Measurements from ENCODE around the gene IL26.
A peak's percentile ranks its signal among the peaks of the same experiment; 100 is the strongest.
"Not testable (repeated sequence)": the region's sequence is repeated elsewhere in the genome, so short reads cannot be mapped to it uniquely, and the experiment has no call there.

IL26 gene

GRCh38 chr12:68240079-68240478, 14.5 kb upstream of the IL26 start:
- no peak for DNase-seq (ENCODE audit: low read depth in 2 of 2)

GRCh38 chr12:68239309-68239982, 13.8 kb upstream of the IL26 start:
- no peak for DNase-seq (ENCODE audit: low read depth in 2 of 2)

- no peak for DNase-seq (ENCODE audit: low read depth in 2 of 2)
Measured at GRCh38 chr12:68237619-68238018, 12.0 kb upstream of the IL26 start.

- no peak for DNase-seq (ENCODE audit: low read depth in 2 of 2)
Measured at GRCh38 chr12:68237078-68237477, 11.5 kb upstream of the IL26 start.

GRCh38 chr12:68236421-68237059, 10.9 kb upstream of the IL26 start:
- no peak for DNase-seq (ENCODE audit: low read depth in 2 of 2)

GRCh38 chr12:68235576-68235975, 10.0 kb upstream of the IL26 start:
- DNase-seq (ENCODE audit: low read depth in 2 of 2): no peak

GRCh38 chr12:68234140-68234539, 8.5 kb upstream of the IL26 start:
- DNase-seq (ENCODE audit: low read depth in 2 of 2): no peak

- DNase-seq (ENCODE audit: low read depth in 2 of 2): no peak
Measured at GRCh38 chr12:68233498-68233897, 7.9 kb upstream of the IL26 start.

- DNase-seq (ENCODE audit: low read depth in 2 of 2): no peak
Measured at GRCh38 chr12:68231691-68232090, 6.1 kb upstream of the IL26 start.

GRCh38 chr12:68231229-68231628, 5.6 kb upstream of the IL26 start:
- no peak for DNase-seq (ENCODE audit: low read depth in 2 of 2)

GRCh38 chr12:68229956-68230355, 4.3 kb upstream of the IL26 start:
- DNase-seq (ENCODE audit: low read depth in 2 of 2): no peak

GRCh38 chr12:68227356-68227755, 1.7 kb upstream of the IL26 start:
- DNase-seq (ENCODE audit: low read depth in 2 of 2): no peak

- DNase-seq (ENCODE audit: low read depth in 2 of 2): no peak
Measured at GRCh38 chr12:68224613-68225285, 861 bp downstream of the IL26 start.

GRCh38 chr12:68223067-68223747, 2.4 kb downstream of the IL26 start:
- DNase-seq (ENCODE audit: low read depth in 2 of 2): peak; percentile 21 to 53

- no peak for DNase-seq (ENCODE audit: low read depth in 2 of 2)
Measured at GRCh38 chr12:68222326-68222725, 3.3 kb downstream of the IL26 start.

- DNase-seq (ENCODE audit: low read depth in 2 of 2): no peak
Measured at GRCh38 chr12:68221497-68221896, 4.1 kb downstream of the IL26 start.

- DNase-seq (ENCODE audit: low read depth in 2 of 2): no peak
Measured at GRCh38 chr12:68210875-68211274, 14.7 kb downstream of the IL26 start.

- not testable (repeated sequence) for DNase-seq (ENCODE audit: low read depth in 2 of 2)
Measured at GRCh38 chr12:68209048-68209728, 16.4 kb downstream of the IL26 start.

GRCh38 chr12:68207276-68207675, 18.3 kb downstream of the IL26 start:
- DNase-seq (ENCODE audit: low read depth in 2 of 2): no peak

GRCh38 chr12:68206446-68206845, 19.2 kb downstream of the IL26 start:
- DNase-seq (ENCODE audit: low read depth in 2 of 2): no peak

GRCh38 chr12:68203460-68203875, 22.1 kb downstream of the IL26 start:
- no peak for DNase-seq (ENCODE audit: low read depth in 2 of 2)

- no peak for DNase-seq (ENCODE audit: low read depth in 2 of 2)
Measured at GRCh38 chr12:68200854-68201253, 24.8 kb downstream of the IL26 start.

Measured in stimulated activated CD8-positive, alpha-beta memory T cell treated with anti-CD3 and anti-CD28 coated beads, Interleukin-7, amount 100 ng/mL, for 1 hour (primary cell).